ENCODE measurements around the gene C4orf51.

Gene C4orf51

GRCh38 chr4:145716200-145716599 lies 36.3 kb downstream of the C4orf51 start:
- DNase-seq = no peak

- DNase-seq = no peak
Observed at GRCh38 chr4:145716661-145717200, 36.8 kb downstream of the C4orf51 start.

GRCh38 chr4:145719752-145720624 lies 40.0 kb downstream of the C4orf51 start:
- DNase-seq = peak; percentile 43

GRCh38 chr4:145720656-145721055 lies 40.7 kb downstream of the C4orf51 start:
- DNase-seq = no peak

GRCh38 chr4:145722561-145722960 lies 42.6 kb downstream of the C4orf51 start:
- no peak for DNase-seq

GRCh38 chr4:145723336-145723735 lies 43.4 kb downstream of the C4orf51 start:
- no peak for DNase-seq

- no peak for DNase-seq
Observed at GRCh38 chr4:145730026-145730425, 50.1 kb downstream of the C4orf51 start.

- no peak for DNase-seq
Observed at GRCh38 chr4:145731028-145731427, 51.1 kb downstream of the C4orf51 start.

- peak; percentile 16 for DNase-seq
Observed at GRCh38 chr4:145732001-145732815, 52.3 kb downstream of the C4orf51 start.

GRCh38 chr4:145732895-145733880 lies 53.2 kb downstream of the C4orf51 start:
- peak; percentile 82 for DNase-seq

GRCh38 chr4:145734031-145734430 lies 54.1 kb downstream of the C4orf51 start:
- no peak for DNase-seq

- no peak for DNase-seq
Observed at GRCh38 chr4:145734576-145735346, 54.8 kb downstream of the C4orf51 start.

GRCh38 chr4:145735347-145735675 lies 55.4 kb downstream of the C4orf51 start:
- no peak for DNase-seq

- no peak for DNase-seq
Observed at GRCh38 chr4:145735827-145736226, 55.9 kb downstream of the C4orf51 start.

GRCh38 chr4:145736241-145736831 lies 56.4 kb downstream of the C4orf51 start:
- DNase-seq = no peak

GRCh38 chr4:145739845-145740244 lies 59.9 kb downstream of the C4orf51 start:
- DNase-seq = no peak

GRCh38 chr4:145740806-145741205 lies 60.9 kb downstream of the C4orf51 start:
- no peak for DNase-seq

- no peak for DNase-seq
Observed at GRCh38 chr4:145743641-145744040, 63.7 kb downstream of the C4orf51 start.

GRCh38 chr4:145755802-145756201 lies 75.9 kb downstream of the C4orf51 start:
- no peak for DNase-seq

GRCh38 chr4:145756244-145756643 lies 76.3 kb downstream of the C4orf51 start:
- no peak for DNase-seq

GRCh38 chr4:145757188-145757587 lies 77.2 kb downstream of the C4orf51 start:
- DNase-seq = no peak
